ENCODE data around the gene CRYAB. TPM values are rescaled to one million over a fixed set of nuclear protein-coding genes. Genes with fewer than 3 reads are reported as not detected.
"Not testable (repeated sequence)": the region's sequence is repeated elsewhere in the genome, so short reads cannot be mapped to it uniquely, and the experiment has no call there.

CRYAB gene
- total RNA-seq, 1 donor from 2014 or later: not detected

DNA sequence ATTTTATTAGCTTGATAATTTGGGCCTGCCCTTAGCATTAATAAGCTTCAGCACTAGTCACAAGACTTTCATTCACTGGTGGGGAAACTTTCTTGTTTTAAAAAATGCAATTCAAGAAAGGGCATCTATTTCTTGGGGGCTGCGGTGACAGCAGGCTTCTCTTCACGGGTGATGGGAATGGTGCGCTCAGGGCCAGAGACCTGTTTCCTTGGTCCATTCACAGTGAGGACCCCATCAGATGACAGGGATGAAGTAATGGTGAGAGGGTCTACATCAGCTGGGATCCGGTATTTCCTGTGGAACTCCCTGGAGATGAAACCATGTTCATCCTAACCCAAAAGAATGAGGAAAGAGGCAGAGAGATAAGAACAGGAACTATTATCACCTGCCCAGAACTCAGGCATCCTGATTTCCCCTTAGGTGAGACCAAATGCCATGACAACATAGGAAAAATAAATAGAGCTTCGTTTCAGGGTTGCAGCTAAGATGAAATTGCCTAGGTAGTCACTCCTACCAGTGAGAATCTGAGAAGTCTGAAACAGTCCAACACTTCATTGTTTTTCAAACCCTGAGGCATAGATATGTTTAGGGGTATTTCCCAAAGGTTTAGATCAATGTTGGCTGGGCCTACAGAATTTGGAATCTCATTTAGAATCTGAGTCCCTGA lies 2.8 kb downstream of the CRYAB start:
- Mint-ChIP-seq H3K36me3 (ENCODE audit: low read depth) (no peaks in the 10 kb centered on the region), H3K4me1 (no peaks in the 10 kb centered on the region), H3K4me3 (no peak overlapping the region), H3K27me3 (peaks cover 36% of the 10 kb centered on the region), H3K9me3 (peaks cover 2% of the 10 kb centered on the region), H3K27ac (no peak overlapping the region)
- TF ChIP-seq, protein P1, sequence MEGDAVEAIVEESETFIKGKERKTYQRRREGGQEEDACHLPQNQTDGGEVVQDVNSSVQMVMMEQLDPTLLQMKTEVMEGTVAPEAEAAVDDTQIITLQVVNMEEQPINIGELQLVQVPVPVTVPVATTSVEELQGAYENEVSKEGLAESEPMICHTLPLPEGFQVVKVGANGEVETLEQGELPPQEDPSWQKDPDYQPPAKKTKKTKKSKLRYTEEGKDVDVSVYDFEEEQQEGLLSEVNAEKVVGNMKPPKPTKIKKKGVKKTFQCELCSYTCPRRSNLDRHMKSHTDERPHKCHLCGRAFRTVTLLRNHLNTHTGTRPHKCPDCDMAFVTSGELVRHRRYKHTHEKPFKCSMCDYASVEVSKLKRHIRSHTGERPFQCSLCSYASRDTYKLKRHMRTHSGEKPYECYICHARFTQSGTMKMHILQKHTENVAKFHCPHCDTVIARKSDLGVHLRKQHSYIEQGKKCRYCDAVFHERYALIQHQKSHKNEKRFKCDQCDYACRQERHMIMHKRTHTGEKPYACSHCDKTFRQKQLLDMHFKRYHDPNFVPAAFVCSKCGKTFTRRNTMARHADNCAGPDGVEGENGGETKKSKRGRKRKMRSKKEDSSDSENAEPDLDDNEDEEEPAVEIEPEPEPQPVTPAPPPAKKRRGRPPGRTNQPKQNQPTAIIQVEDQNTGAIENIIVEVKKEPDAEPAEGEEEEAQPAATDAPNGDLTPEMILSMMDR (IDR thresholded peaks at IDR 0.05): no peak
- ChIA-PET POLR2A (no interaction called here), CTCF (interaction anchor here (0.6 kb wide), 1 partner anchor 205 kb away, joined by 4 read pairs; no protein-coding TSS in a partner anchor)
- DNase-seq (no peak), ATAC-seq (ENCODE audit: low read depth) (no peak)
- intact Hi-C loops (cut with micrococcal nuclease): no loop called here

DNA sequence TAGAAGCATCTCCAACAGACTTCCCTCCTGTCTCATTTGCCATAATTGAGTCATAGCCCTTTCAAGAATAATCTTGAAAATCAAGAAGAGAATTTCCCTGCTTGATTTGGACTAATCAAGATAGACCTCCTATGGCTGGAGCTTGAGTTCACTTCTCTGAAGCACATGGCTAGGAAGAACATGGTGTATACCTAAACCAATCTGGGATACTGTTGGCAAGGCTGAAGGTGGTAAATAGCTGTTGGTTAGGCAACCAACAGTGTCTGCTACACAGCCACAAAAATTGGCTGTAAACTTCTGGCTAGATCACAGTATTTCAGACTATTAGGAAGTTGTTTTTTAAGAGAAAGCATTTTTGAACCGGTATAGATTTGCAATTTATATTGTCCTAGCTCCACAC lies 4.9 kb downstream of the CRYAB start:
- CTCF ChIA-PET: no interaction called here
- peaks cover 2% of the 10 kb centered on the region for H3K9me3 Mint-ChIP-seq
- H3K27ac Mint-ChIP-seq: no peak overlapping the region
- no peaks in the 10 kb centered on the region for H3K36me3 Mint-ChIP-seq (ENCODE audit: low read depth)
- POLR2A ChIA-PET: no interaction called here
- peaks cover 31% of the 10 kb centered on the region for H3K27me3 Mint-ChIP-seq
- DNase-seq (no peak), ATAC-seq (ENCODE audit: low read depth) (no peak)
- no peak overlapping the region for H3K4me3 Mint-ChIP-seq
- no peaks in the 10 kb centered on the region for H3K4me1 Mint-ChIP-seq
- TF ChIP-seq, protein P1 (IDR thresholded peaks at IDR 0.05): no peak
- intact Hi-C loops (cut with micrococcal nuclease): no loop called here

DNA sequence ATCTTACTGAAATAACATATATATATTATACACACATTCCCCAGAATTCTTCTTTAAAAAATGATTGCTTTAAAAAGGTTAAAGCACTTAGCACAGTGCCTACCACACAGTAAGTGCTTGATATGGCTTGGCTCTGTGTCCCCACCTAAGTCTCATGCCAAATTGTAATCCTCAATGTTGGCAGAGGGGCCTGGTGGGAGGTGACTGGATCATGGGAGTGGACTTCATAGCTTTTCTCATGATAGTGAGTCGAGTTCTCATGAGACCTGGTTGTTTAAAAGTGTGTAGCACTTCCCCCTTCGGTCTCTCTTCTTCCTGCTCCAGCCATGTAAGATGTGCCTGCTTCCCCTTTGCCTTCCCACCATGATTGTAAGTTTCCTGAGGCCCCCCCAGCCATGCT lies 6.2 kb downstream of the CRYAB start:
- H3K27ac Mint-ChIP-seq: no peak overlapping the region
- no peak overlapping the region for H3K4me3 Mint-ChIP-seq
- H3K9me3 Mint-ChIP-seq: peaks cover 2% of the 10 kb centered on the region
- H3K27me3 Mint-ChIP-seq: peaks cover 24% of the 10 kb centered on the region
- CTCF ChIA-PET: no interaction called here
- ATAC-seq (ENCODE audit: low read depth) (no peak), DNase-seq (no peak)
- TF ChIP-seq, protein P1 (IDR thresholded peaks at IDR 0.05): no peak
- POLR2A ChIA-PET: no interaction called here
- intact Hi-C loops (cut with micrococcal nuclease): no loop called here
- no peaks in the 10 kb centered on the region for H3K36me3 Mint-ChIP-seq (ENCODE audit: low read depth)
- H3K4me1 Mint-ChIP-seq: no peaks in the 10 kb centered on the region

DNA sequence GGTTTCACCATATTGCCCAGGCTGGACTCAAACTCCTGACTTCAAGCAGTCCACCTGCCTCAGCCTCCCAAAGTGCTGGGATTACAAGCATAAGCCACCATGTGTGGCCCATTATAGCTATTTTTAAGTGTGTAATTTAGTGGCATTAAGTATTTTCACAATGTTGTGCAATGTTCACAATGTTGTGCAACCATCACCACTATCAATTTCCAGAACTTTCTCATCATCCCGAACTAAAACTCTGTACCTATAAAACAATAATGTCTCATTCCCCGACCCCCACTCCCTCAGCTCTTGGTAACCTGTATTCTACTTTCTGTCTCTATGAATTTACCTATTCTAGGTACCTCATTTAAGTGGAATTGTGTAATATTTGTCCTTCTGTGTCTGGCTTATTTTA lies 24.7 kb downstream of the CRYAB start:
- POLR2A ChIA-PET: interaction anchor here (0.7 kb wide), 1 partner anchor 40 kb away, joined by 3 read pairs; no protein-coding TSS in a partner anchor
- CTCF ChIA-PET: interaction anchor here (1.6 kb wide), 1 partner anchor 10 kb away, joined by 5 read pairs; no protein-coding TSS in a partner anchor
- Mint-ChIP-seq H3K4me3 (no peak overlapping the region), H3K27ac (no peak overlapping the region), H3K36me3 (ENCODE audit: low read depth) (peaks cover 4% of the 10 kb centered on the region), H3K9me3 (no peaks in the 10 kb centered on the region), H3K27me3 (no peaks in the 10 kb centered on the region), H3K4me1 (no peaks in the 10 kb centered on the region)
- DNase-seq (no peak), ATAC-seq (ENCODE audit: low read depth) (no peak)
- intact Hi-C loops (cut with micrococcal nuclease): no loop called here
- TF ChIP-seq, protein P1 (IDR thresholded peaks at IDR 0.05): no peak

DNA sequence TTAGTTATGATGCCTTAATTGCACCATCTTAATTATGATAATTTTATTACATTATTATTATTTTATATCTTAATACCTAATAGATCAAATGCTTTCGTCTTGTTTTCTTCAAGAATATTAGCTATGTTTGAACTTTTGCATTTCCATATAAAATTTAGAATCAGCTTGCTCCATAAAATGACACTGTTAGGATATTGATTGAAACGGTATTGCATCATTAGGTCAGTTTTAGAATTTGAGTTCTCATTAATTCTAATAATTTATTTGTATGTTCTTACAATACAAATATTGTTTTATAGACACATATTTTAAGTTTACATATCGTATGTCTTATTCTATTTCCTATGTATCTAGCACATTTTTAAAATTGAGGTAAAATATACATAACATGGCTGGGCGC lies 25.5 kb downstream of the CRYAB start:
- Mint-ChIP-seq H3K36me3 (ENCODE audit: low read depth) (peaks cover 4% of the 10 kb centered on the region), H3K9me3 (no peaks in the 10 kb centered on the region), H3K27me3 (no peaks in the 10 kb centered on the region), H3K4me1 (no peaks in the 10 kb centered on the region), H3K4me3 (no peak overlapping the region), H3K27ac (no peak overlapping the region)
- TF ChIP-seq, protein P1 (IDR thresholded peaks at IDR 0.05): no peak
- ChIA-PET CTCF (interaction anchor here (1.0 to 1.6 kb wide), 2 partner anchors 9 to 394 kb away, joined by 3 to 5 read pairs; no protein-coding TSS in a partner anchor), POLR2A (no interaction called here)
- intact Hi-C loops (cut with micrococcal nuclease): no loop called here
- ATAC-seq (ENCODE audit: low read depth): no peak
- no peak for DNase-seq

DNA sequence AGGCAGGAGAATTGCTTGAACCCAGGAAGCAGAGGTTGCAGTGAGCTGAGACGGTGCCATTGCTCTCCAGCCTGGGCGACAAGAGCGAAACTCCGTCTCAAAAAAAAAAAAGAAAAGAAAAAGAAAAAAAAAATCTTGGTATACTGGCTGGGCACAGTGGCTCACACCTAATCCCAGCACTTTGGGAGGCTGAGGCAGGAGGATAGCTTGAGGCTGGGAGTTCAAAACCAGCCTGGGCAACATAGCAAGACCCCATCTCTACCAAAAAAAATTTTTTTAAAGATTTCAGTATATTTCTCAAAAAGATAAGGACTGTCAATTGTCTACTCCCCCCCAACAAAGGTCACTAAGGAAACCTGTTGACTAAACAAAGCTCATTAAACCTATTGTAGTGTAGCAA lies 26.5 kb downstream of the CRYAB start:
- DNase-seq; H3K36me3 Mint-ChIP-seq (ENCODE audit: low read depth); intact Hi-C loops (cut with micrococcal nuclease); H3K4me1 Mint-ChIP-seq; H3K27me3 Mint-ChIP-seq; POLR2A ChIA-PET; H3K9me3 Mint-ChIP-seq; ATAC-seq (ENCODE audit: low read depth); H3K4me3 Mint-ChIP-seq; H3K27ac Mint-ChIP-seq: not testable (repeated sequence)
- CTCF ChIA-PET: interaction anchor here (1.0 kb wide), 1 partner anchor 395 kb away, joined by 3 read pairs; no protein-coding TSS in a partner anchor

Measured in activated B cell treated with CpG ODN at 0.5 μM for 24 hours (primary cell).